CD4-positive, alpha-beta T cell treated with Interleukin-17A for 4 hours (primary cell): ENCODE data around the gene CST9.

ENCODE experiments used
- DNase-seq: peaks from one replicate; pipeline ENCODE4 v3.0.0-alpha.2; 2020; ENCODE audit warnings: mixed read lengths

The CST9 gene

GRCh38 chr20:23605867-23606651 is at the start of gene CST9:
Gene CST9 (minus strand): TSS chr20:23605917. CDS start chr20:23605864, 53 bp downstream.
- DNase-seq = no peak

- DNase-seq = no peak
These were observed 49.0 kb upstream of the CST9 start for GRCh38 chr20:23654717-23655116.

- no peak for DNase-seq
These were observed 48.3 kb upstream of the CST9 start for GRCh38 chr20:23654000-23654399.

GRCh38 chr20:23653400-23653938 is 47.8 kb upstream of the CST9 start:
- DNase-seq = no peak

- no peak for DNase-seq
These were observed 47.2 kb upstream of the CST9 start for GRCh38 chr20:23652926-23653325.

- DNase-seq = no peak
These were observed 46.7 kb upstream of the CST9 start for GRCh38 chr20:23652371-23652770.

- DNase-seq = no peak
These were observed 45.4 kb upstream of the CST9 start for GRCh38 chr20:23651117-23651516.

- no peak for DNase-seq
These were observed 44.2 kb upstream of the CST9 start for GRCh38 chr20:23649830-23650417.

- DNase-seq = no peak
These were observed 43.5 kb upstream of the CST9 start for GRCh38 chr20:23649242-23649641.

GRCh38 chr20:23647346-23647745 is 41.6 kb upstream of the CST9 start:
- DNase-seq = no peak

- no peak for DNase-seq
These were observed 40.6 kb upstream of the CST9 start for GRCh38 chr20:23646106-23646873.

- DNase-seq = no peak
These were observed 39.9 kb upstream of the CST9 start for GRCh38 chr20:23645575-23645974.

- DNase-seq = no peak
These were observed 38.4 kb upstream of the CST9 start for GRCh38 chr20:23644164-23644563.

- no peak for DNase-seq
These were observed 37.9 kb upstream of the CST9 start for GRCh38 chr20:23643659-23644058.

- no peak for DNase-seq
These were observed 36.4 kb upstream of the CST9 start for GRCh38 chr20:23641936-23642751.

GRCh38 chr20:23640671-23641667 is 35.3 kb upstream of the CST9 start:
- DNase-seq = no peak

- no peak for DNase-seq
These were observed 34.4 kb upstream of the CST9 start for GRCh38 chr20:23640018-23640601.

GRCh38 chr20:23639490-23639958 is 33.8 kb upstream of the CST9 start:
- no peak for DNase-seq

- no peak for DNase-seq
These were observed 32.6 kb upstream of the CST9 start for GRCh38 chr20:23638309-23638708.

GRCh38 chr20:23637282-23638221 is 31.8 kb upstream of the CST9 start, which contains the start of gene CST3:
Gene CST3 (minus strand): TSS chr20:23637955. CDS start chr20:23637862, 93 bp downstream.
- DNase-seq = peak; percentile 13
